ENCODE measurements around the gene TRPM7. TPM values are rescaled to one million over a fixed set of nuclear protein-coding genes. Genes with fewer than 3 reads are reported as not detected.

TRPM7 gene
- total and polyA plus RNA-seq, 5 donors from 2014 or later: 9.4 to 50.4 (median 12.4) TPM

- Histone ChIP-seq H3K9me3 (ENCODE audit: control insufficient read depth in 2 of 2, low read length in 2 of 2) (no peaks in the 10 kb centered on the region), H3K27me3 (ENCODE audit: control insufficient read depth, insufficient read depth, low read length) (no peaks in the 10 kb centered on the region), H3K27ac (ENCODE audit: insufficient read depth, low read length, poor library complexity, severe bottlenecking) (no peak overlapping the region), H3K4me3 (ENCODE audit: low read depth, low read length) (no peak overlapping the region), H3K4me1 (ENCODE audit: control insufficient read depth, insufficient read depth, low read length, poor library complexity, severe bottlenecking) (no peaks in the 10 kb centered on the region), H3K36me3 (ENCODE audit: control insufficient read depth, insufficient read depth, low read length) (peaks cover 71% of the 10 kb centered on the region)
- peak overlapping the region; percentile 21 to 87 (median 22) for H3K27ac Mint-ChIP-seq
- DNase-seq (no peak), ATAC-seq (ENCODE audit: low read depth in 2 of 2) (no peak)
- H3K4me1 Mint-ChIP-seq: peaks cover 5 to 20% (median 12%) of the 10 kb centered on the region in 4 donors
- H3K36me3 Mint-ChIP-seq: peaks cover 36% of the 10 kb centered on the region
- H3K9me3 Mint-ChIP-seq: no peaks in the 10 kb centered on the region
- no peak overlapping the region for H3K4me3 Mint-ChIP-seq
- H3K27me3 Mint-ChIP-seq: no peaks in the 10 kb centered on the region
Measured at GRCh38 chr15:50653156-50653743, 33.3 kb downstream of the TRPM7 start.

- Histone ChIP-seq H3K27ac (ENCODE audit: insufficient read depth, low read length, poor library complexity, severe bottlenecking) (no peak overlapping the region), H3K36me3 (ENCODE audit: control insufficient read depth, insufficient read depth, low read length) (peaks cover 71% of the 10 kb centered on the region), H3K4me3 (ENCODE audit: low read depth, low read length) (no peak overlapping the region), H3K4me1 (ENCODE audit: control insufficient read depth, insufficient read depth, low read length, poor library complexity, severe bottlenecking) (no peaks in the 10 kb centered on the region), H3K27me3 (ENCODE audit: control insufficient read depth, insufficient read depth, low read length) (no peaks in the 10 kb centered on the region), H3K9me3 (ENCODE audit: control insufficient read depth in 2 of 2, low read length in 2 of 2) (no peaks in the 10 kb centered on the region)
- H3K9me3 Mint-ChIP-seq: no peaks in the 10 kb centered on the region
- H3K4me1 Mint-ChIP-seq: peaks cover 5 to 20% (median 12%) of the 10 kb centered on the region in 4 donors
- DNase-seq (no peak), ATAC-seq (ENCODE audit: low read depth in 2 of 2) (no peak)
- peaks cover 36% of the 10 kb centered on the region for H3K36me3 Mint-ChIP-seq
- H3K4me3 Mint-ChIP-seq: no peak overlapping the region
- H3K27ac Mint-ChIP-seq: peak overlapping the region in 1 of 3 donors; percentile 21
- H3K27me3 Mint-ChIP-seq: no peaks in the 10 kb centered on the region
Measured at GRCh38 chr15:50652671-50653070, 33.9 kb downstream of the TRPM7 start.

- H3K27ac ChIP-seq (ENCODE audit: insufficient read depth, low read length, poor library complexity, severe bottlenecking): no peak overlapping the region
- H3K4me1 Mint-ChIP-seq: peaks cover 5 to 13% (median 10%) of the 10 kb centered on the region in 4 donors
- H3K4me3 ChIP-seq (ENCODE audit: low read depth, low read length): no peak overlapping the region
- DNase-seq: no peak
- no peak for ATAC-seq (ENCODE audit: low read depth in 2 of 2)
- H3K4me1 ChIP-seq (ENCODE audit: control insufficient read depth, insufficient read depth, low read length, poor library complexity, severe bottlenecking): no peaks in the 10 kb centered on the region
- H3K27me3 ChIP-seq (ENCODE audit: control insufficient read depth, insufficient read depth, low read length): no peaks in the 10 kb centered on the region
- no peaks in the 10 kb centered on the region for H3K9me3 ChIP-seq (ENCODE audit: control insufficient read depth in 2 of 2, low read length in 2 of 2)
- H3K4me3 Mint-ChIP-seq: no peak overlapping the region
- peaks cover 39% of the 10 kb centered on the region for H3K36me3 Mint-ChIP-seq
- H3K9me3 Mint-ChIP-seq: no peaks in the 10 kb centered on the region
- H3K27me3 Mint-ChIP-seq: no peaks in the 10 kb centered on the region
- H3K36me3 ChIP-seq (ENCODE audit: control insufficient read depth, insufficient read depth, low read length): peaks cover 67% of the 10 kb centered on the region
- H3K27ac Mint-ChIP-seq: peak overlapping the region in 2 of 3 donors; percentile 22 to 63
Measured at GRCh38 chr15:50641318-50641717, 45.3 kb downstream of the TRPM7 start.

DNA sequence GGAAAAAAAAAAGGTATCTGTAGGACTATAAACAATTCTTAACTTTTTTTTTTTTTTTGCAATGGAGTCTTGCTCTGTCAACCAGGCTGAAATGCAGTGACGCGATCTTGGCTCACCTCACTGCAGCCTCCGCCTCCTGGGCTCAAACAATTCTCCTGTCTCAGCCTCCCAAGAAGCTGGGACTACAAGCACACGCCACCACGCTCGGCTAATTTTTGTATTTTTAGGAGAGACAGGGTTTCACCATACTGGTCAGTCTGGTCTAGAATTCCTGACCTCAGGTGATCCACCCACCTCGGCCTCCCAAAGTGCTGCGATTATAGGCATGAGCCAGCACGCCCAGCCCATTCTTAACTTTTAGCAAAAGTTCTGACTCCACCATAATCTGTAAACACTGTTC lies 50.5 kb downstream of the TRPM7 start:
- no peaks in the 10 kb centered on the region for H3K9me3 Mint-ChIP-seq
- H3K27me3 ChIP-seq (ENCODE audit: control insufficient read depth, insufficient read depth, low read length): no peaks in the 10 kb centered on the region
- no peak for DNase-seq
- H3K27me3 Mint-ChIP-seq: no peaks in the 10 kb centered on the region
- H3K4me3 ChIP-seq (ENCODE audit: low read depth, low read length): no peak overlapping the region
- no peak for ATAC-seq (ENCODE audit: low read depth in 2 of 2)
- H3K4me1 Mint-ChIP-seq: peaks cover 5 to 7% (median 7%) of the 10 kb centered on the region in 4 donors
- peaks cover 78% of the 10 kb centered on the region for H3K36me3 ChIP-seq (ENCODE audit: control insufficient read depth, insufficient read depth, low read length)
- H3K9me3 ChIP-seq (ENCODE audit: control insufficient read depth in 2 of 2, low read length in 2 of 2): no peaks in the 10 kb centered on the region
- H3K36me3 Mint-ChIP-seq: peaks cover 35% of the 10 kb centered on the region
- no peak overlapping the region for H3K27ac ChIP-seq (ENCODE audit: insufficient read depth, low read length, poor library complexity, severe bottlenecking)
- no peaks in the 10 kb centered on the region for H3K4me1 ChIP-seq (ENCODE audit: control insufficient read depth, insufficient read depth, low read length, poor library complexity, severe bottlenecking)
- H3K4me3 Mint-ChIP-seq: no peak overlapping the region
- H3K27ac Mint-ChIP-seq: no peak overlapping the region

GRCh38 chr15:50633653-50634052 lies 52.9 kb downstream of the TRPM7 start:
- DNase-seq (no peak), ATAC-seq (ENCODE audit: low read depth in 2 of 2) (no peak)
- Histone ChIP-seq H3K4me3 (ENCODE audit: low read depth, low read length) (no peak overlapping the region), H3K36me3 (ENCODE audit: control insufficient read depth, insufficient read depth, low read length) (peaks cover 84% of the 10 kb centered on the region), H3K27me3 (ENCODE audit: control insufficient read depth, insufficient read depth, low read length) (no peaks in the 10 kb centered on the region), H3K27ac (ENCODE audit: insufficient read depth, low read length, poor library complexity, severe bottlenecking) (no peak overlapping the region), H3K4me1 (ENCODE audit: control insufficient read depth, insufficient read depth, low read length, poor library complexity, severe bottlenecking) (no peaks in the 10 kb centered on the region), H3K9me3 (ENCODE audit: control insufficient read depth in 2 of 2, low read length in 2 of 2) (no peaks in the 10 kb centered on the region)
- Mint-ChIP-seq H3K4me1 (peaks cover 0 to 5% (median 0%) of the 10 kb centered on the region in 4 donors), H3K27ac (peak overlapping the region in 1 of 3 donors; percentile 66), H3K36me3 (peaks cover 23% of the 10 kb centered on the region), H3K4me3 (no peak overlapping the region), H3K9me3 (no peaks in the 10 kb centered on the region), H3K27me3 (no peaks in the 10 kb centered on the region)

- Histone ChIP-seq H3K36me3 (ENCODE audit: control insufficient read depth, insufficient read depth, low read length) (peaks cover 73% of the 10 kb centered on the region), H3K4me1 (ENCODE audit: control insufficient read depth, insufficient read depth, low read length, poor library complexity, severe bottlenecking) (no peaks in the 10 kb centered on the region), H3K27me3 (ENCODE audit: control insufficient read depth, insufficient read depth, low read length) (no peaks in the 10 kb centered on the region), H3K4me3 (ENCODE audit: low read depth, low read length) (no peak overlapping the region), H3K27ac (ENCODE audit: insufficient read depth, low read length, poor library complexity, severe bottlenecking) (no peak overlapping the region), H3K9me3 (ENCODE audit: control insufficient read depth in 2 of 2, low read length in 2 of 2) (no peaks in the 10 kb centered on the region)
- Mint-ChIP-seq H3K9me3 (no peaks in the 10 kb centered on the region), H3K4me1 (peaks cover 5 to 13% (median 10%) of the 10 kb centered on the region in 4 donors), H3K36me3 (peaks cover 27% of the 10 kb centered on the region), H3K27ac (no peak overlapping the region), H3K4me3 (no peak overlapping the region), H3K27me3 (no peaks in the 10 kb centered on the region)
- DNase-seq (no peak), ATAC-seq (ENCODE audit: low read depth in 2 of 2) (no peak)
Measured at GRCh38 chr15:50628421-50628820, 58.2 kb downstream of the TRPM7 start.

DNA sequence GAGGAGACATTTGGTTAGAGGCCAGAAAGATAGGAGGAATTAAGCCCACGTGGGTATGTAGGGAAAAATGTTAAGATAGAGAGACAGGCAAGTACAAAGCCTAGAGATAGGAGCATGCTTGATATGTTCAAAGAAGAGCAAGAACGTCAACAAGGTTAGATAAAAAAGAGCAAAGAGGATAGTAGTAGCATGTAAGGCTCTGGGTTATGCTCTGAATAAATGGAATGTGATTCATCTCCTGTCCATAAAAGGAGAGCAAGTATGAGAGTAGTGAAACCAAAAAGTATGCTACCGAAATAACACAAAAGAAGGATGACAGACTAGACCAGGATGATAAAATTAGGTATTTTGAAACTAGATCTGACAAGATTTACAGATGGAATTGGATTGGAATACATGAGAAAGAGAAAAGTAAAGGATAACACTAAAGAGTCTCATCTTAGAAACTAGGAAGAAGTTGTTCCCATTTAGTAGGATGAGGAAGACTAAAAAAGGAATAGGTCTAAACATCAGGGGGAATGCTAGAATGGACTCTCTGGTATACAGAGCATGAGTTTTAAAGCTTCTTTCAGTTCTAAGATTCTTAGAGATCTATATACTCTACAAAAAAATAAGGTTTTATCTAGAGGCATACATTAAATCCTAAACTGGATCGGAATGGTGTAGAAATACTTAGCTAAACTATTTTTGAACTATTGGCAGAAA lies 59.1 kb downstream of the TRPM7 start:
- no peak overlapping the region for H3K4me3 Mint-ChIP-seq
- DNase-seq (no peak), ATAC-seq (ENCODE audit: low read depth in 2 of 2) (no peak)
- Histone ChIP-seq H3K9me3 (ENCODE audit: control insufficient read depth in 2 of 2, low read length in 2 of 2) (no peaks in the 10 kb centered on the region), H3K36me3 (ENCODE audit: control insufficient read depth, insufficient read depth, low read length) (peaks cover 64% of the 10 kb centered on the region), H3K4me3 (ENCODE audit: low read depth, low read length) (no peak overlapping the region), H3K27ac (ENCODE audit: insufficient read depth, low read length, poor library complexity, severe bottlenecking) (no peak overlapping the region), H3K4me1 (ENCODE audit: control insufficient read depth, insufficient read depth, low read length, poor library complexity, severe bottlenecking) (no peaks in the 10 kb centered on the region), H3K27me3 (ENCODE audit: control insufficient read depth, insufficient read depth, low read length) (no peaks in the 10 kb centered on the region)
- peaks cover 20% of the 10 kb centered on the region for H3K36me3 Mint-ChIP-seq
- no peaks in the 10 kb centered on the region for H3K9me3 Mint-ChIP-seq
- H3K27ac Mint-ChIP-seq: peak overlapping the region; percentile 11 to 68 (median 36)
- H3K27me3 Mint-ChIP-seq: no peaks in the 10 kb centered on the region
- H3K4me1 Mint-ChIP-seq: peaks cover 5 to 12% (median 11%) of the 10 kb centered on the region in 4 donors
